GM19035 (cell line): ENCODE results near the gene ZNF425.
"Not testable (repeated sequence)": the region's sequence is repeated elsewhere in the genome, so short reads cannot be mapped to it uniquely, and the experiment has no call there.

Experiments used
- ATAC-seq: cut with Tn5 transposase; IDR thresholded peaks from one replicate; pipeline ENCODE4 v1.9.1; 2021; ENCODE audit not compliant: unreplicated experiment

Gene ZNF425

DNA sequence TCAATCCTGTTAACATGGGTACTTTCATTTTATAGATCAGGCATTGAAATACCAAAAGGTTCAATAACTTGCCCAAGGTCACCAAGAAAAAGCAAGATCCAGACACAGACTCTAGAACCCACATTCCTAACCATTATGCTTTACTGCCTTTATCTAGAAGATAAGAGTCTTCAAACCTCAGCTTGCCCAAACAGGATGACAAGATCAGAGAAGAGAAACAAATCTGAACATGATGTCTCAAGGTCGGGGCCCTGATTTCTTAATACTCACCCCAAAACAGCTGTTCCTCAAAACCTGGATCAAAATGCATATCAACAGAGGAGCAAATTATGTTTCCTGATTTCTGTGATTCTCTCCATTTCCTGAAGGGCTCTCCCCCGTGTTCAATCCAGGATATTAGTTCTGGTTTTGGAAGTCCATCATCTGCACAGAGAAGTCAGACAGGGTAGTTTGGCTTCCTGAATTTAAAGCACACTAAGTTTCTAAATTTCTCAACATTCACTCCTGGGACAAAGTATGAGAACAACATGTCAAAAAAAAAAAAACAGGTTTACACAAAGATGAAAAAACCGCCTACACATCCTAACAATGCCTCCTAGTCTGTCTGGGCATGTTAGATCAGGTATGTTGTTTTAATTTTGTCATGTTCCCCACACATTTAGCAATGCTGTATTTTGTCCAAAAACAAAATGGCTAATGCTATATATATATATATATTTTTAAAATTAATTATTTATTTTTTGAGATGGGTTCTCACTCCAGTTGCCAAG is 51.8 kb downstream of the ZNF425 start:
- no peak for ATAC-seq

DNA sequence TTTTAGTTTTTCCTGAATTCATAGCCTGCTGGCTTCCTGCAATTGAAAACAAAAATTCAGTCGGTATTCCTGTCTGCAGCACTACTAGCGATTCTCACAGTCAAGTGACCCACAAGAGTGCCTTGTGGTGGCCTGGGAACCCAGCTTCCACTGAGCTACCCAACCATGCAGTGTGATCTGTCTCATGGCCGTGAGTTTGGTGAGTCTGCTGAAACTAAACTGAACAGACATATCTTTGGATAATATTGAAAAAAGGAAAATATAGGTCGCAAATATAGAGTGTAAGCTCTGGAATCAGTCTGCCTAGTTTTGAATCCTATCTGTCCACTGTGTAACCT is 53.7 kb downstream of the ZNF425 start:
- ATAC-seq = no peak

DNA sequence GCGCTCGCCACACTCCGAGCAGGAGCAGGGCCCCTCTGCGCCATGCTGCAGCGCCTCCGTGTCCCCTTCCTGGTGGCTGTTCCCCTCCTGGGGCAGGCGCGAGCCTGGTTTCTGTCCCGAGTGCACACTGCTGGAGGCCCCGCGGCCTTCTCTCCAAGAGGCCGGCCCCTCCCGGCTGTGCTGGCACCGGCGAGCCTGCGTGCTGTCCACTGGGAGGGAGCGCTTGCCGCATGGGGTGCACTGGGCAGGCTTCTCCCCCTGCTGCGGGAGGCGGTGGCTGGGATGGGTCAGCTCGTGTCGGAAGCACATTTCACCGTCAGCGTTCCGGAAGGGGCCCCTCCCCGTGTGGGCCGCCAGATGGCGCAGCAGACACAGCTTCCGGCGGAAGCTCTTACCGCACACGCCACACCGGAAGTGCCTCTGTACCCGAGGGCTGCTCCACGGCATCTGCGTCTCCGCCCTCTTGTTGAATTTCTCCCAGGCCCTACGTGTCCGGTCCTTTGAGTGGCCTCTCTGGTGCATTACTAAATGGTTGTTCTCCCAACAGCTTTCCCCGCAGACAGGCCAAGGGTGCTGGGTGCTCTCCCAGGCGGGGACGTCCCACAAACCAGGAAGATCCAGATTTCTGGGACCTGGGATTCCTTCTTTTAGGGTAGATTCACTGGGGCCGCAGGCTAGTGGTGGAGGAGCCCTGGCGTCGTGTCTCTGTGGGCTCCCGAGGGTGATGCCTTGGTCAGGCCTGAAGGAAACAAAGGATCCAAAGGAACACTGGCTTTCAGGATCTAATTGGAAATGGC is 54.3 kb downstream of the ZNF425 start:
- ATAC-seq = no peak

DNA sequence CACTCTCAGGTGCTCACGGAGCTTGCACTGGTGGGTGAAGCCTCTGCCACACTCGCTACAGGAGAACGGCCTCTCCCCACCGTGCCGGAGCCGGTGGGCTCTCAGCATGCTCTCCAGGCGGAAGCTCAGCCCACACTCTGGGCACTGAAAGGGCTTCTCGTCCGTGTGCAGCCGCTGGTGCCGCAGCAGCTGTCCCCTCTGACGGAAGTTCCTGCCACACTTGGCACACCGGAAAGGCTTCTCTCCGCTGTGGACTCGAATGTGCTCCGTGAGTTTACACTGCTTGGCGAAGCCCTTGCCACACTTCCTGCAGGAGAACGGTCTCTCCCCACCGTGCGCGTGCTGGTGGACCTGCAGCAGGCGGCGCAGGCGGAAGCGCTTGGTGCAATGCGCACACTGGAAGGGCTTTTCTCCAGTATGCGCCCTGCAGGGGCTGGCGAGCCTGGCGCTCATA is 54.9 kb downstream of the ZNF425 start:
- no peak for ATAC-seq

DNA sequence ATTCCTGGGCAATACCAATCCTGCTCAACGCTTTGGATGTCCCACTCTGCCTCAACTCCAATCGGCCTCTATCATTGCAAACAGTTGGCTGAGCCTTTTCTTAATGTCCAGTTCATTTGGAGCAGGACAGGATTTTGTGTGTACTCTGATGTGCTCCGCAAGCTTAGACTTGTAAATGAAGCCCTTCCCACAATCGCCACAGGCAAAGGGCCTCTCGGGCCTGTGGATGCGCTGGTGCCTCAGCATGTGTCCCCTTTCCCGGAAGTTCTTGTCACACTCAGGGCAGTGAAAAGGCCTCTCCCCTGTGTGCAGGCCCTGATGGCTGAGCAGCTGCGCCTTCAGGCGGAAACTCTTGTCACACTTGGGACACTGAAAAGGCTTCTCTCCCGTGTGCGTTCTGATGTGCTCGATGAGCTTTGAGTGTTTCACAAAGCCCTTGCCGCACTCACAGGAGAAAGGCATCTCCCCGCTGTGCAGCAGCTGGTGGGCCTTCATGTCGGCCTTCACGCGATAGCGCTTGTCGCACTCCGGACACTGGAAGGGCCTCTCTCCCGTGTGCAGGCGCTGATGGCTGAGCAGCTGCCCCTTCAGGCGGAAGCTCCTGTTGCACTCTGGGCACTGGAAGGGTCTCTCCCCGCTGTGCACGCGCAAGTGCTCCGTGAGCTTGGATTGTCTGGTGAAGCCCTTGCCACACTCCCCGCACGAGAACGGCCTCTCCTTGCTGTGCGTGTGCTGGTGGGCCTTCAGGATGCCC is 55.6 kb downstream of the ZNF425 start:
- ATAC-seq = no peak

DNA sequence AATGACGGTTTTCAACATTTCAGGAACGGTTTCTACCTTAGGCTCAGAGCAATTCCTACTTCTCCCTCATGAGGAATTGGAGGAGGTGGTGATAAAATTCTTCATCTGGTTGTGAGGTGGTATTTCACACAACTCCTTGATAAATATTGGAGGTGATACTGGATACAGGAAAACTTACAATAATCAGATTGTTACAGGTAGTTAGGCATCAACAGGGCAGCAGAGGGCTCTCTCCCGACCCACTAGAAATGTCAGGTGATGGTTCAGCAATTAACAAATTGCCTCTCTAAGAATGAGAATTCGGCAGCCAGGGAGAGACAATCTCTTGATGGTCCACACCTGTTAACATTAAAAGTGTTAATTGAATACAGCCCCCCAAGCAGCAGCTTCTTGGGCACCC is 58.3 kb downstream of the ZNF425 start:
- ATAC-seq = no peak

DNA sequence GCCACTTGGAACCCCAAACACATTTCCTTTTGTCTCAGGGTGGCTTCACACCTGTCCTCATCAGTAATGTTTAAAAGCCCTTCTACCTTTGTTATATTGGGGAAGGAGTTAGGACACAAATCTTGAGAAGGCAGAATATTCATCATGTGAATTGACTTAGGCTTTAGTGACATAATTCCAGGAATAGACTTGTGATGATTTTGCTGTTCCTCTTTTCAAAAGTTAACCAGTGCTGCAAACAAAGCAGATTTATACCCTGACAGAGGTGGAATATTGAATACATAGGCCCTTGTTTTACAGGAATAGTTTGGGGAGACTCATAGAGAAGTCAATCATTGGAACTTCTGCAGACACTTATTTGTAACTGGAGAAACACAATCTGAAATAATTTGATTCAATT is 62.6 kb downstream of the ZNF425 start:
- no peak for ATAC-seq

DNA sequence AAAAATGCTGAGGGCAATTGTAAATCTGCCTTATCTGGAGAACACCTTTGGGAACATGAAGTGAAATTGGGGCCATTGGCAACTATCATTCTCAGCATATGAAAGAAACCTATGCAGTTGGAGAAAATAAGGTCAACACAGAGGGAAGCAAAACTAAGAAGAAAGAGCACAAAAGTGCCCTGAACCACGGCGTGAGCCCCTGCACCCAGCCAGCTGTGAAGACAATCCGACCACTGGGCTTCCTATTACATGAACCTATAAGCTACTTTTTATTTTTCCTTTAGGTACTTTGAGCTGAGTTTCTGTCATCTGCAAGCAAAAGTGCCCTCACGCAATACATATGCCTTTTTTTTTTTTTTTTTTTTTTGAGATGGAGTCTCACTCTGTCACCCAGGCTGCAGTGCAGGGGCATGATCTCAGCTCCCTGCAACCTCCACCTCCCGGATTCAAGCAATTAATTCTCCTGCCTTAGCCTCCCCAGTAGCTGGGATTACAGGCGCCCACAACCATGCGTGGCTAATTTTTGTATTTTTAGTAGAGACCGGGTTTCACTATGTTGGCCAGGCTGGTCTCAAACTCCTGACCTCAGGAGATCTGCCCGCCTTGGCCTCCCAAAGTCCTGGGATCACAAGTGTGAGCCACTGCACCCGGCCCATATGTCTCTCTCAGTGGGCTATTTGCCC is 63.8 kb downstream of the ZNF425 start:
- ATAC-seq = not testable (repeated sequence)

DNA sequence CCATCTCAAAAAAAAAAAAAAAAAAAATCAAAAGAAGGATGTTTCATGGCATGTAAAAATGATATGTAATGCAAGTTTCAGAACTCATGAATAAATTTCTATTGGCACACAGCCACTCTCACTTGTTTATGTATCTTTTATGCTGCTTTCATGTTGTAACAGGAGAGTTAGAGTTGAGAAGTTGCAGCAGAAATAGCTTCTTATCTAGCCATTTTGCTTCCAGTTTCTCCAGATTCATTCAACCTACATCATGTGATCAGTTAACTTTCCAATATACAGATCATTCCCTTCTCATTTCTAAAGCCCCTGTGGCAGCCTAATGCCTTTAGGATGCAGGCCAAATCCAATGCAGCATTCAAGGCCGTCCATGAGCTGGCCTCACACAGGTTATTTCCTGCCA is 66.0 kb downstream of the ZNF425 start:
- ATAC-seq = no peak

DNA sequence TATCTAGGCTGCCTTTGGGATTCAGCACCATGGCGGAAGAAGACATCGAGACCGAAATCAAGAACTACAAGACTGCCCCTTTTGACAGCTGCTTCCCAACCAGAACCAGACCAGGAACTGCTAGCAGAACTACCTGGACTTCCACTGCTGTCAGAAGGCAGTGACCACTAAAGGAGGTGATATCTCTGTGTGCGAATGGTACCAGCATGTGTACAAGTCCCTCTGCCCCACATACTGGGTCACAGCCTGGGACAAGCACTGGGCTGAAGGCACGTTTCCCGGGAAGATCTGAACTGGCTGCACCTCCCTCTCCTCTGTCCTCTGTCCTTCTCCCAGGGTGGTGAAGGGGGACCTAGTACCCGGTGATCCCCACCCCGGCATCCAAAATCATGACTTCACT is 72.2 kb downstream of the ZNF425 start:
- ATAC-seq = no peak

DNA sequence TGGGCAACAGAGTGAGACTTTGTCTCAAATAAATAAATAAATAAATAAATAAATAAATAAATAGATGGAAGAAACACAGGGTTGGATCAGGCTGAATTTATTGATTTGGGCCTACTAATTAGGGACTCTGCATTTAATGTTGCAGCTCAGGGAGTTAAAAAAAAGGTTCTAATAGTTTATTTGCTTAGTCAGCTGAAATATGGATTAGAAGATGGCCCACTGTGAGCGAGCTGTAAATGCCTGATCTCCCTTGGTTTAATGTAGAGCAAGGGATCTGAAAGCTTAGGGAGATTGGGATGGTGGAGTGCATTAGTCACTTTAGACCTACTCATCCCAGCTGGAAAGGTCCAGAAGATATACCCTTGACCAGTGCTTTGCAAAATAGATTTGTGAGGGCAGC is 72.7 kb downstream of the ZNF425 start:
- ATAC-seq = no peak
